Activated T-helper 2 cell treated with anti-CD3 and anti-CD28 coated beads, Interferon-gamma antibody, Interleukin-2, Interleukin-4, amounts not matched to agents 10 μg/mL and 5 μg/mL and 100 μg/mL, durations not matched to agents 14 hours and 24 hours and 36 hours (primary cell): ENCODE data around the gene CKAP4. TPM values are rescaled to one million over a fixed set of nuclear protein-coding genes. Genes with fewer than 3 reads are reported as not detected.
"Not testable (repeated sequence)": the region's sequence is repeated elsewhere in the genome, so short reads cannot be mapped to it uniquely, and the experiment has no call there.

Experiments
- DNase-seq: peaks from one replicate; pipeline ENCODE4 v3.0.0; 2021; ENCODE audit warnings: low spot score
- H3K27ac Mint-ChIP-seq: one replicate; pipeline ENCODE4 v1.8.0; 2021; ENCODE audit warnings: mixed read lengths
- H3K27me3 Mint-ChIP-seq: one replicate; pipeline ENCODE4 v1.8.0; 2021; ENCODE audit warnings: low read depth, mixed read lengths
- H3K36me3 Mint-ChIP-seq: one replicate; pipeline ENCODE4 v1.8.0; 2021; ENCODE audit warnings: low read depth, mixed read lengths
- H3K4me1 Mint-ChIP-seq: one replicate; pipeline ENCODE4 v1.8.0; 2021; ENCODE audit warnings: low read depth, mixed read lengths
- H3K4me3 Mint-ChIP-seq: one replicate; pipeline ENCODE4 v1.8.0; 2021; ENCODE audit warnings: low read depth, mild to moderate bottlenecking, moderate library complexity, mixed read lengths
- H3K9me3 Mint-ChIP-seq: one replicate; pipeline ENCODE4 v1.8.0; 2021; ENCODE audit warnings: mixed read lengths
- intact Hi-C: fragments of 100-400 bp; cut with micrococcal nuclease; formaldehyde crosslinking; loops from one replicate; pipeline ENCODE4 v1.15.1; 2023
- total RNA-seq: library from RNA; stranded (reverse); gene quantifications from 2 replicates; pipeline ENCODE4 v1.2.3, GENCODE V29; 2022

CKAP4 gene, protein sequence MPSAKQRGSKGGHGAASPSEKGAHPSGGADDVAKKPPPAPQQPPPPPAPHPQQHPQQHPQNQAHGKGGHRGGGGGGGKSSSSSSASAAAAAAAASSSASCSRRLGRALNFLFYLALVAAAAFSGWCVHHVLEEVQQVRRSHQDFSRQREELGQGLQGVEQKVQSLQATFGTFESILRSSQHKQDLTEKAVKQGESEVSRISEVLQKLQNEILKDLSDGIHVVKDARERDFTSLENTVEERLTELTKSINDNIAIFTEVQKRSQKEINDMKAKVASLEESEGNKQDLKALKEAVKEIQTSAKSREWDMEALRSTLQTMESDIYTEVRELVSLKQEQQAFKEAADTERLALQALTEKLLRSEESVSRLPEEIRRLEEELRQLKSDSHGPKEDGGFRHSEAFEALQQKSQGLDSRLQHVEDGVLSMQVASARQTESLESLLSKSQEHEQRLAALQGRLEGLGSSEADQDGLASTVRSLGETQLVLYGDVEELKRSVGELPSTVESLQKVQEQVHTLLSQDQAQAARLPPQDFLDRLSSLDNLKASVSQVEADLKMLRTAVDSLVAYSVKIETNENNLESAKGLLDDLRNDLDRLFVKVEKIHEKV
- total RNA-seq = 5.0 and 5.7 TPM in 2 replicates

DNA sequence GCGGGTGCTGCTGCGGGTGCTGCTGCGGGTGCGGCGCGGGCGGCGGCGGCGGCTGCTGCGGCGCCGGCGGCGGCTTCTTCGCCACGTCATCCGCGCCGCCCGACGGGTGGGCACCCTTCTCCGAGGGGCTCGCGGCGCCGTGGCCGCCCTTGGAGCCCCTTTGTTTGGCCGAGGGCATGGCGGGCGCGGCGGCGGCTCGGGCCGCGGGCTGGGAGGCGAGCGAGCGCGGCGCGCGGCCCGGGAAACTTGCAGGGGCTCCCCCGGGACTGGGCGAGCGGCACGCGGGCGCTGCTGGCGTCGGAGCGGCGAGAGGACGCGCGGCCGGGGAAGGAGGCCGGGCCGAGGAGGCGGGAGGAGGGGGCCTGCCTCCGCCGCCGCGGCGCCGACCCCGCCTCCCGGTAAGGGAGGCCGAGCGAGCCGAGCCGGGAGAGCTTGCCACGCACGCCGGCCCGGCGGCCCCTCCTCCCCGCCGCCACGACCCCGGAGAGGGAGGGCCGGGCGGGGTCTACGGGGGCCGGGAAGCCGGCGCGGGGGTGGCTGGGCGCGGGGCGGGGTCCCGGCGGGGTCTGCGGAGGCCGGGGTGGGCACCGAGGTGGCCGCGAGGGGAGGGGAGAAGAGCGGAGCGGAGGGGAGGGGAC, at the start of gene CKAP4:
Gene CKAP4, minus strand, starts transcription at position 347 of the 638 bp plus-strand sequence. Its CDS starts 169 bp downstream, at position 178.
- Mint-ChIP-seq H3K9me3 (no peaks in the 10 kb centered on the region), H3K27me3 (peaks cover 22% of the 10 kb centered on the region), H3K4me1 (peaks cover 9% of the 10 kb centered on the region), H3K36me3 (no peaks in the 10 kb centered on the region), H3K4me3 (peak within 1 kb of the TSS; percentile 68), H3K27ac (peak within 1 kb of the TSS; percentile 67)
- intact Hi-C loops = loop anchor here (5.0 kb wide), 2 partner anchors 55 to 110 kb away; partner anchors contain the start of genes POLR3B and TCP11L2
- DNase-seq = peak; percentile 24

- intact Hi-C loops = no loop called here
- DNase-seq = no peak
- no peak overlapping the region for H3K4me3 Mint-ChIP-seq
- H3K9me3 Mint-ChIP-seq = no peaks in the 10 kb centered on the region
- H3K36me3 Mint-ChIP-seq = no peaks in the 10 kb centered on the region
- H3K27ac Mint-ChIP-seq = no peak overlapping the region
- peaks cover 18% of the 10 kb centered on the region for H3K4me1 Mint-ChIP-seq
- H3K27me3 Mint-ChIP-seq = no peaks in the 10 kb centered on the region
Measured at GRCh38 chr12:106297075-106297474, 49.3 kb upstream of the CKAP4 start.

GRCh38 chr12:106296179-106296877, 48.5 kb upstream of the CKAP4 start:
- no peak overlapping the region for H3K4me3 Mint-ChIP-seq
- no peaks in the 10 kb centered on the region for H3K27me3 Mint-ChIP-seq
- no peaks in the 10 kb centered on the region for H3K36me3 Mint-ChIP-seq
- intact Hi-C loops = no loop called here
- no peaks in the 10 kb centered on the region for H3K9me3 Mint-ChIP-seq
- H3K27ac Mint-ChIP-seq = no peak overlapping the region
- no peak for DNase-seq
- H3K4me1 Mint-ChIP-seq = peaks cover 11% of the 10 kb centered on the region

GRCh38 chr12:106292339-106292738, 44.5 kb upstream of the CKAP4 start:
- Mint-ChIP-seq H3K9me3 (no peaks in the 10 kb centered on the region), H3K27ac (no peak overlapping the region), H3K27me3 (no peaks in the 10 kb centered on the region), H3K4me3 (no peak overlapping the region), H3K36me3 (no peaks in the 10 kb centered on the region), H3K4me1 (peaks cover 8% of the 10 kb centered on the region)
- no peak for DNase-seq
- intact Hi-C loops = no loop called here

- Mint-ChIP-seq H3K4me1 (peaks cover 8% of the 10 kb centered on the region), H3K36me3 (no peaks in the 10 kb centered on the region), H3K9me3 (no peaks in the 10 kb centered on the region), H3K27me3 (no peaks in the 10 kb centered on the region), H3K4me3 (no peak overlapping the region), H3K27ac (no peak overlapping the region)
- intact Hi-C loops = no loop called here
- no peak for DNase-seq
Measured at GRCh38 chr12:106291342-106291741, 43.5 kb upstream of the CKAP4 start.

GRCh38 chr12:106290666-106291065, 42.8 kb upstream of the CKAP4 start:
- Mint-ChIP-seq H3K27me3 (no peaks in the 10 kb centered on the region), H3K4me1 (peaks cover 8% of the 10 kb centered on the region), H3K27ac (no peak overlapping the region), H3K36me3 (no peaks in the 10 kb centered on the region), H3K9me3 (no peaks in the 10 kb centered on the region), H3K4me3 (no peak overlapping the region)
- no peak for DNase-seq
- intact Hi-C loops = no loop called here

GRCh38 chr12:106289196-106289681, 41.4 kb upstream of the CKAP4 start:
- H3K4me1 Mint-ChIP-seq = peaks cover 17% of the 10 kb centered on the region
- no peak for DNase-seq
- peaks cover 6% of the 10 kb centered on the region for H3K27me3 Mint-ChIP-seq
- intact Hi-C loops = no loop called here
- H3K4me3 Mint-ChIP-seq = no peak overlapping the region
- H3K9me3 Mint-ChIP-seq = no peaks in the 10 kb centered on the region
- no peaks in the 10 kb centered on the region for H3K36me3 Mint-ChIP-seq
- H3K27ac Mint-ChIP-seq = no peak overlapping the region

DNA sequence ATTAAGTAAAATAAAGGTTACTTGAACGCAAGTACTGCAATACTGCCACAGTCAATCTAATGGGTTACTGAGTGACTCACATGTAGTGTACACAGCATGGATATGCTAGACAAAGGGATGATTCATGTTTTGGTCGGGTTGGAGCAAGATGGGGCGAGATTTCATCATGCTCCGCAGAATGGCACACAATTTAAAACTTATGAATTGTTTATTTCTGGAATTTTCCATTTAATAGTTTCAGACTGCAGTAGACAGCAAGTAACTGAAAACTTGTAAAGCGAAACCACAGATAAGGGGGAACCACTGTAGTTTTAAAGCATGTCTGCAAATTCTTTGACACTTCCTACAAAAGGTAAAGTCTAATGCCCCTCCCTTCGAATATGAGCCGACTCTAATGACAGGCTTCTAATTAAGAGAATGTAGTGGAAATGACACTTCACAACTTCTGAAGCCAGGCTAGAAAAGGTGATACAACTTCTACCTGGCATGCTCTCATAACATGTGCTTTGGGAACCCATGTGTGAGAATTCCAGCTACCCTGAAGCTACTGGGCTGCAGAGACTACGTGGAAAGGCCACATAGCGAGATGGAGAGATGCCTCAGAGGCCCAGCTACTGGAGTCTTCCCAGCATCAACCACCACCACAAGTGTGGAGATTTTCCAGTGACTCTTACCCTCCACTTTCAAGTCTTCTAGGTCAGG, 40.8 kb upstream of the CKAP4 start:
- Mint-ChIP-seq H3K4me3 (no peak overlapping the region), H3K36me3 (no peaks in the 10 kb centered on the region), H3K27ac (no peak overlapping the region), H3K27me3 (peaks cover 7% of the 10 kb centered on the region), H3K4me1 (peaks cover 18% of the 10 kb centered on the region), H3K9me3 (no peaks in the 10 kb centered on the region)
- intact Hi-C loops = no loop called here
- DNase-seq = no peak

DNA sequence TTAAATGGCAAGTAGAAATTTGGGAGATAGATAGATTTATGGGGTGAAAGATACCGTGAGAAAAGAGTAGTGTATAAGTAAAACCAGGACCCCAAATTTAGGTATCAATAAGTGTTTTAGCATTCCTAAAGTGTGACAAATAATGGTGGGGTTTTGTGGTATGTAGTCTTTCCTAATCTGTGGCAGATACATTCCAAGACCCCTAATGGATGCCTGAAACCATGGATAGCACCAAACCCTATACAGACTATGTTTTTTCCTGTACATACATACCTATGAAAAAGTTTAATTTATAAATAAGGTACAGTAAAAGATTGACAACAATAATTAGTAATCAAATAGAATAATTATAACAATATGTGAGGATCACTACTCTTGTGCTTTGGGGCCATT, 40.3 kb upstream of the CKAP4 start:
- no peaks in the 10 kb centered on the region for H3K36me3 Mint-ChIP-seq
- no peak overlapping the region for H3K27ac Mint-ChIP-seq
- no peak overlapping the region for H3K4me3 Mint-ChIP-seq
- peaks cover 18% of the 10 kb centered on the region for H3K4me1 Mint-ChIP-seq
- H3K27me3 Mint-ChIP-seq = peaks cover 7% of the 10 kb centered on the region
- no peak for DNase-seq
- no peaks in the 10 kb centered on the region for H3K9me3 Mint-ChIP-seq
- intact Hi-C loops = no loop called here

DNA sequence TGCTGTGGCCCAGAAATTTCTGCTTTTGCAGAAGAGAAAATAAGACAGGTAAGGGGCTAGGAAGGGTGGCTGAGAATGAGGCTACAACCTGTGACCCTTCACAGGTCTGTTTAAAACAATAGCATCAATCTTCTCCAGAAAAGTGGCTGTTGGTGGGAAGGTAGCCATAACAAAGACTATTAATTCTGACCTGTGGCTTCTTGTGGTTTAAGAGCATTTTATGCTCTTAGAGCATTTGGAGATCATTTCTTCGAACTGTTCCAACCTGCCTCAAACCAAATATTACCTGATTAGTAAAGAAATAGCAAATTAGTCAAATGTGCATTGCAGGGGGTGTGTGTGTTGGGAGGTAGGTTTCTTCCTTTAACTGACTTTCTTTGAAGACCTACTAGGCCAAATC, 39.5 kb upstream of the CKAP4 start:
- Mint-ChIP-seq H3K27me3 (peaks cover 7% of the 10 kb centered on the region), H3K36me3 (peaks cover under 1% of the 10 kb centered on the region), H3K4me3 (no peak overlapping the region), H3K4me1 (peaks cover 18% of the 10 kb centered on the region), H3K27ac (no peak overlapping the region), H3K9me3 (peaks cover 2% of the 10 kb centered on the region)
- intact Hi-C loops = no loop called here
- no peak for DNase-seq

DNA sequence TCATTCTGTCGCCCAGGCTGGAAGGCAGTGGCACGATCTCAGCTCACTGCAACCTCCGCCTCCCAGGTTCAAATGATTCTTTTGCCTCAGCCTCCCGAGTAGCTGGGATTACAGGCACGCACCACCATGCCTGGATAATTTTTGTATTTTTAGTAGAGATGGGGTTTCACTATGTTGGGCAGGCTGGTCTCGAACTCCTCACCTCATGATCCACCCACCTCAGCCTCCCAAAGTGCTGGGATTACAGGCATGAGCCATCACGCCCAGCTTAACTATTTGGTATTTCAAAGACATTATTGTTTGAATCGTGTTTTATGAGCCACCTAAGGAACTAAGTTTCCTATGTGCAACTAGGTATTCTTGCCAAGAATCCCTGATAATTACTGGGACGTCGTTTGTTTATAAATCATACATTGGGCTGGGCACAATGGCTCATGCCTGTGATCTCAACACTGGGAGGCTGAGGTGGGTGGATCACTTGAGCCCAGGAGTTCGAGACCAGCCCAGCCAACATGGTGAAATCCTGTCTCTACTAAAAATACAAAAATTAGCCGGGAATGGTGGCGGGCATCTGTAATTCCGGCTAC, 38.8 kb upstream of the CKAP4 start:
- peaks cover 18% of the 10 kb centered on the region for H3K4me1 Mint-ChIP-seq
- H3K4me3 Mint-ChIP-seq, H3K27me3 Mint-ChIP-seq, H3K9me3 Mint-ChIP-seq, intact Hi-C loops, DNase-seq, H3K27ac Mint-ChIP-seq, H3K36me3 Mint-ChIP-seq: not testable (repeated sequence)

DNA sequence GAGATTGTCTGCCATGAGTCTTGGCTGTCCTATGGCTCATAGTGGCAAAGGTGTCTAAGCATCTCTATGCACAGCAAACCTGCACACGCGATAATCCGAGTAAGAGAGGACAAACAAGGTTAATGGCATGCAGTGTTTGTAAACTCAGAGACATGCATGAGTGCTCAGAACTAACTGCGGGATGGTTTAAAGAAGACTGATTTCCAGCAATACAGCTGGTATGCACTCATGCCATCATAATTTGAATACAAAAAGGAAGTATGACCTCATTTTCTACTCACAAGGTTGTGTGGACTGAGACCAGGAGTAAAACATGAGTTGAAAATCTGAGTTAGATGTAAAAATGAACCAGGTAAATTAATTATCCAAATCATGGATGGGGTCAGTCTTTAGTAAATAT, 38.2 kb upstream of the CKAP4 start:
- H3K4me3 Mint-ChIP-seq = no peak overlapping the region
- peaks cover 18% of the 10 kb centered on the region for H3K4me1 Mint-ChIP-seq
- H3K27me3 Mint-ChIP-seq = peaks cover 9% of the 10 kb centered on the region
- peaks cover 2% of the 10 kb centered on the region for H3K36me3 Mint-ChIP-seq
- no peak overlapping the region for H3K27ac Mint-ChIP-seq
- no peak for DNase-seq
- H3K9me3 Mint-ChIP-seq = peaks cover 5% of the 10 kb centered on the region
- intact Hi-C loops = no loop called here
